B cell (primary cell): ENCODE measurements around the gene KRTAP10-3. TPM values are rescaled to one million over a fixed set of nuclear protein-coding genes. Genes with fewer than 3 reads are reported as not detected.

ENCODE experiments used
- ATAC-seq: fragments of 200-7000 bp; cut with Tn5 transposase; one replicate; pipeline ENCODE4 v1.10.0; 2021; ENCODE audit warnings: low read depth, mild to moderate bottlenecking, moderate number of reproducible peaks, moderate library complexity
- CTCF ChIA-PET: fragments of 350-600 bp; sonication (Branson Sonifier 250); formaldehyde crosslinking; loops from one replicate; lab custom pipeline; 2021; ENCODE audit warnings: antibody characterized with exemption, inconsistent platforms; lab: Charles Lee
- POLR2A ChIA-PET: fragments of 350-600 bp; sonication (Branson Sonifier 250); formaldehyde crosslinking; loops from one replicate; lab custom pipeline; 2021; ENCODE audit warnings: antibody characterized with exemption; lab: Charles Lee
- DNase-seq: peaks from one replicate; pipeline ENCODE4 v3.0.0; 2013
- H2AFZ ChIP-seq: 2 replicates; pipeline ENCODE4 v1.6.1; 2012; ENCODE audit warnings: mild to moderate bottlenecking, low read depth, low read length; ENCODE audit not compliant: insufficient read depth, poor library complexity, severe bottlenecking
- H3K27ac ChIP-seq, 2 donors: 1 replicate in 1 of 2; 2 replicates in 1 of 2; pipeline ENCODE4 v1.5.1; 2012 to 2013; ENCODE audit warnings: low read length in 2 of 2, mild to moderate bottlenecking in 2 of 2, moderate library complexity in 1 of 2
- H3K27me3 ChIP-seq, 4 experiments: fragments of 200-600 bp in 1 of 4; sonication (generic) in 1 of 4; replicated peaks in 1 of 4; 1 replicate in 2 of 4; 2 replicates in 2 of 4; pipeline versions ENCODE4 v1.6.1 to v1.7.0; 2013 to 2016; ENCODE audit warnings: low read length in 3 of 4, mild to moderate bottlenecking in 2 of 4, mixed read lengths in 1 of 4, moderate library complexity in 1 of 4; ENCODE audit not compliant: insufficient read depth in 4 of 4, control insufficient read depth in 3 of 4; ENCODE audit errors: control extremely low read depth in 1 of 4
- H3K36me3 ChIP-seq, 2 experiments: replicated peaks in 1 of 2; 1 replicate in 1 of 2; 2 replicates in 1 of 2; pipeline versions ENCODE4 v1.6.1 to v1.7.1; 2013; ENCODE audit warnings: low read length in 1 of 2; ENCODE audit not compliant: insufficient read depth in 2 of 2, control insufficient read depth in 1 of 2; ENCODE audit errors: control extremely low read depth in 1 of 2, extremely low read depth in 1 of 2
- H3K4me1 ChIP-seq, 2 donors: fragments of 200-600 bp in 1 of 2; sonication (generic) in 1 of 2; 1 replicate in 1 of 2; 2 replicates in 1 of 2; pipeline versions ENCODE4 v1.5.1 to v1.6.1; 2013 to 2017; ENCODE audit warnings: low read length in 2 of 2; ENCODE audit not compliant: control insufficient read depth in 2 of 2, insufficient read depth in 2 of 2
- H3K4me2 ChIP-seq: replicated peaks from 2 replicates; pipeline ENCODE3; 2012; ENCODE audit warnings: mild to moderate bottlenecking, low read depth, low read length; ENCODE audit not compliant: poor library complexity, severe bottlenecking
- H3K4me3 ChIP-seq, 5 experiments: fragments of 200-600 bp in 1 of 5; sonication (generic) in 1 of 5; 1 replicate in 3 of 5; 2 replicates in 2 of 5; pipeline versions ENCODE4 v1.5.1 to v1.7.0; 2011 to 2016; ENCODE audit warnings: low read length in 4 of 5, mild to moderate bottlenecking in 4 of 5, low read depth in 2 of 5, control low read depth in 1 of 5, moderate library complexity in 1 of 5; ENCODE audit not compliant: insufficient read depth in 1 of 5; ENCODE audit errors: control extremely low read depth in 1 of 5, extremely low read depth in 1 of 5
- H3K79me2 ChIP-seq: fragments of 200-600 bp; sonication (generic); one replicate; pipeline ENCODE4 v1.6.0; 2016; ENCODE audit warnings: low read length; ENCODE audit not compliant: control insufficient read depth, insufficient read depth
- H3K9ac ChIP-seq: fragments of 200-600 bp; sonication (generic); 2 replicates; pipeline ENCODE4 v1.6.1; 2017; ENCODE audit warnings: mild to moderate bottlenecking, low read length, moderate library complexity
- H3K9me3 ChIP-seq, 3 donors: one replicate each; pipeline versions ENCODE4 v1.6.1 to v1.7.1; 2013; ENCODE audit warnings: low read length in 2 of 3; ENCODE audit not compliant: control insufficient read depth in 2 of 3, insufficient read depth in 1 of 3; ENCODE audit errors: control extremely low read depth in 1 of 3
- H4K20me1 ChIP-seq: 2 replicates; pipeline ENCODE4 v1.6.0; 2012; ENCODE audit warnings: mild to moderate bottlenecking, low read length; ENCODE audit not compliant: insufficient read depth, control insufficient read depth, poor library complexity, severe bottlenecking
- H3K27ac Mint-ChIP-seq: one replicate; pipeline ENCODE4 v1.8.0; 2021; ENCODE audit warnings: mixed read lengths
- H3K27me3 Mint-ChIP-seq: one replicate; pipeline ENCODE4 v1.8.0; 2021; ENCODE audit warnings: mixed read lengths
- H3K4me1 Mint-ChIP-seq: one replicate; pipeline ENCODE4 v1.8.0; 2021; ENCODE audit warnings: mixed read lengths
- H3K4me3 Mint-ChIP-seq: one replicate; pipeline ENCODE4 v1.8.0; 2021; ENCODE audit warnings: mixed read lengths
- H3K9me3 Mint-ChIP-seq: one replicate; pipeline ENCODE4 v1.8.0; 2022; ENCODE audit warnings: mixed read lengths; ENCODE audit not compliant: insufficient read depth
- CTCF ChIP-seq: fragments of 200-600 bp; IDR thresholded peaks from one replicate; pipeline ENCODE4 v1.8.0; 2022; ENCODE audit warnings: antibody characterized with exemption, mild to moderate bottlenecking
- EZH2 ChIP-seq: IDR thresholded peaks from 2 replicates; pipeline ENCODE4 v1.6.1; 2012; ENCODE audit warnings: borderline replicate concordance, low read depth, mild to moderate bottlenecking, moderate library complexity, low read length; ENCODE audit not compliant: insufficient read depth, poor library complexity, severe bottlenecking
- WGBS: methylation state at CpG from one replicate; pipeline ENCODE4 v1.1.5; 2013; ENCODE audit warnings: missing lambda C conversion rate; ENCODE audit not compliant: insufficient coverage; 5-methylcytosine and 5-hydroxymethylcytosine counted together
- intact Hi-C: fragments of 100-400 bp; cut with micrococcal nuclease; formaldehyde crosslinking; loops from one replicate; pipeline ENCODE4 v1.10.0; 2022
- polyA plus RNA-seq: library from polyadenylated mRNA; depleted of rRNA; stranded (reverse); fragments of >200 nt; gene quantifications from 2 replicates; pipeline ENCODE4 v1.2.3, GENCODE V29; 2012
- total RNA-seq, 2 donors: library from RNA; stranded (reverse); fragments of 120-200 nt in 1 of 2; gene quantifications; 1 replicate in 1 of 2; 2 replicates in 1 of 2; pipeline versions ENCODE4 v1.2.3 to v1.2.4, GENCODE V29; 2013 to 2022

The KRTAP10-3 gene
- total and polyA plus RNA-seq, 2 donors (not counting 1 experiment from before 2014, with no cell fraction given): 0.40 TPM; not detected in 1

GRCh38 chr21:44527156-44527982 lies 31.2 kb downstream of the KRTAP10-3 start:
- DNase-seq (no peak), ATAC-seq (no peak)
- no peaks in the 10 kb centered on the region for H3K9me3 Mint-ChIP-seq
- Histone ChIP-seq H3K27me3 (no peaks in the 10 kb centered on the region), H2AFZ (no peak overlapping the region), H3K9me3 (no peaks in the 10 kb centered on the region), H3K79me2 (no peaks in the 10 kb centered on the region), H3K27ac (no peak overlapping the region), H3K36me3 (no peaks in the 10 kb centered on the region), H3K4me2 (no peak overlapping the region), H4K20me1 (no peaks in the 10 kb centered on the region), H3K4me1 (no peaks in the 10 kb centered on the region), H3K9ac (no peak overlapping the region), H3K4me3 (no peak overlapping the region)
- intact Hi-C loops: no loop called here
- POLR2A ChIA-PET: no interaction called here
- H3K27ac Mint-ChIP-seq: no peak overlapping the region
- H3K27me3 Mint-ChIP-seq: peaks cover 8% of the 10 kb centered on the region
- no peaks in the 10 kb centered on the region for H3K4me1 Mint-ChIP-seq
- TF ChIP-seq CTCF (no peak), EZH2 (no peak)
- CTCF ChIA-PET: no interaction called here
- WGBS: 88% methylated on average over 32 of the region's 37 CpGs
- no peak overlapping the region for H3K4me3 Mint-ChIP-seq
